HPDE6-E6E7 (cell line): ENCODE data around the gene HOXA4.

Experiments used
- DNase-seq: peaks from one replicate; pipeline ENCODE4 v3.0.0; 2011; ENCODE audit warnings: missing footprints; ENCODE audit errors: extremely low spot score

The HOXA4 gene

GRCh38 chr7:27147199-27148030 is 16.9 kb upstream of the HOXA4 start, which contains the start of gene HOXA6:
Gene HOXA6, minus strand, starts transcription at chr7:27147774. Its CDS starts 25 bp downstream, at chr7:27147749.
- DNase-seq = no peak

- no peak for DNase-seq
Observed at GRCh38 chr7:27146491-27147198, 16.1 kb upstream of the HOXA4 start.

GRCh38 chr7:27145914-27146412 is 15.4 kb upstream of the HOXA4 start:
- no peak for DNase-seq

GRCh38 chr7:27145165-27145913 is 14.8 kb upstream of the HOXA4 start:
- DNase-seq = no peak

GRCh38 chr7:27144781-27145164 is 14.2 kb upstream of the HOXA4 start:
- DNase-seq = no peak

GRCh38 chr7:27143950-27144780 is 13.6 kb upstream of the HOXA4 start:
- DNase-seq = no peak

- peak; percentile 92 for DNase-seq
Observed at GRCh38 chr7:27143023-27143949, 12.7 kb upstream of the HOXA4 start, which contains the start of gene HOXA5. Gene HOXA5, minus strand, starts transcription at chr7:27143681. Its CDS starts 74 bp downstream, at chr7:27143607.

- no peak for DNase-seq
Observed at GRCh38 chr7:27142580-27143022, 12.0 kb upstream of the HOXA4 start.

GRCh38 chr7:27141923-27142579 is 11.5 kb upstream of the HOXA4 start:
- DNase-seq = no peak

GRCh38 chr7:27141137-27141922 is 10.8 kb upstream of the HOXA4 start:
- no peak for DNase-seq

- DNase-seq = no peak
Observed at GRCh38 chr7:27140126-27140857, 9.7 kb upstream of the HOXA4 start.

GRCh38 chr7:27139334-27140125 is 9.0 kb upstream of the HOXA4 start:
- no peak for DNase-seq

GRCh38 chr7:27138985-27139333 is 8.4 kb upstream of the HOXA4 start:
- DNase-seq = no peak

GRCh38 chr7:27138472-27138871 is 7.9 kb upstream of the HOXA4 start:
- DNase-seq = no peak

GRCh38 chr7:27137640-27138315 is 7.2 kb upstream of the HOXA4 start:
- DNase-seq = no peak

- DNase-seq = no peak
Observed at GRCh38 chr7:27134392-27134791, 3.8 kb upstream of the HOXA4 start.
